Ramos (cell line): ENCODE data around the gene CACNA1E.

Source experiments
- in situ Hi-C: fragments of 300-500 bp; cut with MboI; formaldehyde crosslinking; loops from one replicate; pipeline ENCODE4 v1.14.3; 2022; ENCODE audit warnings: low sequenced_read_pairs; ENCODE audit not compliant: unreplicated experiment

The CACNA1E gene

DNA sequence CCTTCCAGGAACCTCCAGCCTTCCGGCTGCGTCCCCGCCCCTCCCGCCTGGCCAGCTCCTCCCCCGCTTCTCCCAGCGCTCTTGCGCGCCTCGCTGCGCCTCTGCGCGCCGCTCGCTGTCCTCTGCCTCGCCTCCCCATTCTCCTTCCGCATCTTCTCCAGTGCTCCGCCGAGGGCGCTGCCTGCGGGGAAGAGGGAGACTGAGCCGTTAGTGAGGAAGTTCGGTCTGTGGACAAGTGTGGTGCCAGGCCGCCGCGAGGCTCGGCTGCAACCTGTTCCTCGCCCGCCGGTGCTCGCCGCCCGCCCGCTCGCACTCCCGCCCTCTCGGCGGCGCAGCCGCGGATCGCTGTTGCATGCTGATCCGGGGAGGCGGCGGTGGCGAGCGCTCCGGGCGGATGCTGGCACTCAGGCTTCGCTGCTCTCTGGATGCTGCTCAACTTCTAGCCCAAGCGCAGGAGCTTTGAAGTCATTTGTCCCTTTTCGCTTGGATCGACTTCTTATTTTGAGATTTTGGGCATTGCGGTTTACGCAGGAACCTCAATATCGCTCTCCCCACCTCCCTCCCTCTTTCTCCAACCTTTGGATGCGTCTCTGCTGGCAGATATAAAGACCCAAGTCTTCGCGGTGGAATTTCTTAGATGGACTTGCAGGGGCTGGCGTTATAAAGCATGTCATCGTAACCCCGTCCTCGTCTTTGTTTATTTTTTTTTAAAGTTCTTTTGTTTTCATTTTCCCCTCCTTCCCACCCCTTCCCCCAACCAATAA is 614 bp upstream of the CACNA1E start:
- in situ Hi-C loops, result loop anchor here (25.0 kb wide), 1 partner anchor 455 kb away; no protein-coding TSS in a partner anchor

DNA sequence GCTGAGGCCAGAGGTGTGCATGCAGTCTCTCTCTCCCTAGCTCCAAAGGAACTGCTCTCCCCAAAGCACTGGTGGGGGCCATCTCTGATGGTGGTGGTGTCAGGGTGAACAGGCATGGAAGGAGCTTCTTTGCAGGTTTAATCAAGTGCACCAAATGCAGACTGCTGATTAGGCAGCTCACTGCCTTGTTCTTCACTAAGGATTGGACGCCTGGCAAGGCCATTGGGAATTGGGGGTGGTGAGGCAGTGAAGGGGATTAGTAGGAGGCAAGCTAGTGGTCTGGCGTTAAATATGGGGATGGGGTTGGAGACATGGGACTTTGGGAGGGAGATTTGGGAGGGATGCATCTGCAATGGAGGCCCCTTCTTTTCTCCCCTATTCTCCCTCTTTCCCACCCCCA is 1.5 kb downstream of the CACNA1E start:
- in situ Hi-C loops, result loop anchor here (25.0 kb wide), 1 partner anchor 452 kb away; no protein-coding TSS in a partner anchor

DNA sequence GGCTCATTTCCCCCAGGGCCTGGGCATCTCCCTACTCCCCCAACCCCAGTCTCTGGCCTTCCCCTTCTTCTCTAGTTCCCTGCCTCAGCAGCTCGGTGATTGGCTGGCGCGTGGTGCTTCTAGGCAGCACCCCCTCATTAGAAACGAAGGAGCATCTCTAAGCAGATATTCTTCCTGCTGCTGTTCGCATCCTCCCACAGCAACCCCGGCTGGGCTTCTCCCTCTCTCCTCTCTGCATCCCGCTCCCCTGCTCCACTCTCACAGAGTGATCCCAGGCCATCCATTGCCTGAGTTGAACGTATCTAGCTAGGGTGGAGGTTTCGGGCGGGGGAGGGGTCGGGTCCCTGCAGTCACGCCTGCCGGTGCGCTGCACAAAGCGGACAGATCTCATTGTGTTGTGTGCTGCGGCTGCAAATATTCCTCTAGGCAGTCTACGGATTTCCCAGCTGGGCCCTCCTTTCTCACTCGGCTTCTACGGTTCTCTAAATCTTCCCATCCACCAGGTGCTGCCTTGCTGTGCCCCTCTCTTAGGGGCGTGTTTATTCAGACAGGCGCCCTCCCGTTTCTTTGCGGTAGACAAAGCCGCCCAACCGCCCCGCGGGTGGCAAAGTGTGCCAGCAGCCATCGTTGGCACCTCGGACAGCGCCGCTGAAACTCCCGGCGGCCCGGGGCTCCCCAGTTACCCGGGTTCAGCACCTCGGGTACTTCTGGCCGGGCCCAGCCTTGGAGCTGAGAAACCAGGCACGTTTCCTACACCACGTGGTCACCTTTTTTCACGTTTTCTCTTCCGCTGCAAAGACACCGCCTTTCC is 2.2 kb downstream of the CACNA1E start:
- in situ Hi-C loops, result loop anchor here (25.0 kb wide), 1 partner anchor 452 kb away; no protein-coding TSS in a partner anchor

GRCh38 chr1:181486098-181486420 is 2.7 kb downstream of the CACNA1E start:
- in situ Hi-C loops, result loop anchor here (25.0 kb wide), 1 partner anchor 451 kb away; no protein-coding TSS in a partner anchor

DNA sequence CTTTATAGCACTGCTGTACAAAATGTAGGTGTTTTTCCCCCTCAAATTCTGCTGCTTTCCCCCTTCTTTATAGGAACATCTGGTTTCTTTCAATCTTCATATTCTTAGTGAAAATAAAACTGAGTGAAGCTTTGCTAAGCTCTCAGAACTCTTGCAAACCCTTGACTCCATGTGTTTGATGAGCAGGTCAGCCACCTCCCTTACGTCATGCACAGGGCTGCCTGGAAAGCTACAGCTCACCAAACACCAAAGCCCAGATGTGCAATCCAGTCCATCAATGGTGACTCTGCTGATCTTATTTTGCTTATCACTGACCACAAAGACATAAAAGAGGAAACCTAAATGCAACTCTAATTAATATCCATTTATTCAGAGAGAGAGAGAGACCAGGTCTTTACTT is 5.5 kb downstream of the CACNA1E start:
- in situ Hi-C loops, result loop anchor here (25.0 kb wide), 1 partner anchor 448 kb away; no protein-coding TSS in a partner anchor

- in situ Hi-C loops, result loop anchor here (25.0 kb wide), 1 partner anchor 447 kb away; no protein-coding TSS in a partner anchor
Observed at GRCh38 chr1:181490276-181490675, 7.0 kb downstream of the CACNA1E start.

GRCh38 chr1:181490740-181491712 is 7.7 kb downstream of the CACNA1E start:
- in situ Hi-C loops, result loop anchor here (25.0 kb wide), 1 partner anchor 446 kb away; no protein-coding TSS in a partner anchor

GRCh38 chr1:181493166-181493565 is 9.8 kb downstream of the CACNA1E start:
- in situ Hi-C loops, result loop anchor here (25.0 kb wide), 1 partner anchor 444 kb away; no protein-coding TSS in a partner anchor

- in situ Hi-C loops, result loop anchor here (25.0 kb wide), 1 partner anchor 443 kb away; no protein-coding TSS in a partner anchor
Observed at GRCh38 chr1:181493885-181494284, 10.6 kb downstream of the CACNA1E start.

DNA sequence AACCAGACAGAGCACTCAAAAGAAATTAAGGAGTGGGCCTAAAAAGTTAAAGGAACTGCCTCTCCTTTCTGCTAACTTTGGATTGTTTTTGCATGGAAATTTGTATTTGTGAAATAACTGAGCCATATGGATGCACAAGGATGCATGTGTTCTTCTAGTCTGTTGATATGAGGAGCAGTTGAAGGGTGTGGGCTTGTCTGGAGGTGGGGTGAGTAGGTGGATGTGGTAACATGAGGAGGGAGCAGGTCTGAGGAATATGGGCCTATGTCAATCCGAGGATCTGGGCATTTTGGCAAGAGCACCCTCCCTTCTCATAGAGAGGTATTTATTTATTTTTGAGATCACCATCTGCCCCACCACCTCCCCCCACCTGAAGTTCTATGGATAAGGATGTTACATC is 13.4 kb downstream of the CACNA1E start:
- in situ Hi-C loops, result loop anchor here (25.0 kb wide), 1 partner anchor 441 kb away; no protein-coding TSS in a partner anchor

GRCh38 chr1:181497870-181498269 is 14.6 kb downstream of the CACNA1E start:
- in situ Hi-C loops, result loop anchor here (25.0 kb wide), 1 partner anchor 439 kb away; no protein-coding TSS in a partner anchor

DNA sequence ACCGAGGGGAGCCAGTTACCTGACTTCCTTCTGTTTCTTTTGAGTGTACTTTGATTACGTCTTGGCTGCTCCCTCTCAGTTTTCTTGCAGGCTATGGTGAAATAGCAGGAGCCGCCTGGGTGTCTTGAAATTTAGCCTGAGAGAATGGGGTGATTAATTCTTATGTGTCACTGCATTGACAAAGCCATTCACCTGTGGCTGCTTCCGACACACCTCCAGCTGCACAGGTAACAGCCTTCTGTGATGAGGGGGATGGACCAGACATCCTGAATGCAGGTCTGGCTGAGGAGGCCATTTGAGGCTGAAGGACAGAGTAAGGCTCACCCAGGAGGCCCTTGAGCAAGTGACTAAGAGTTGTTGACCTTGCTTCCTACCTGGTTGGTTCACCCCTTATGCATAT is 16.5 kb downstream of the CACNA1E start:
- in situ Hi-C loops, result loop anchor here (25.0 kb wide), 1 partner anchor 437 kb away; no protein-coding TSS in a partner anchor

DNA sequence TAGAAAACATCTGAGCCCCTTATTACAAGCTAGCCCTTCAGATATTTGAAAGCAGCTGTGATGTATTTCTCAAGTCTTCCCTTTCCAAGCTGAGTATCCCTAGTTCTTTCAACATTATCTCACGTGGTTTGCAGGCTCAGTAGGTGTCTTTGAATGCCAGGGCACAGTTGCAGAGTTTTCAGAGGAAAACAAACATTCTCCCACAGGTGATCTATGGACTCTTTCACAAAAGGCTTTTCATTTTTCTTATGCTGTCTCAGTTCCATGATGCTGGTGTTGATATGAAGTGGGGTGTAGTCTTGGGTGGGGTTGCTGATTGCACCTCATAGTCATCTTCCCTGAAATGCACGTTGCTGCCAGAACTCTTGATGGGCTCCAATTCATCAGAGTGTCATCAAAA is 17.3 kb downstream of the CACNA1E start:
- in situ Hi-C loops, result no loop called here

- in situ Hi-C loops, result no loop called here
Observed at GRCh38 chr1:181501612-181502011, 18.3 kb downstream of the CACNA1E start.

GRCh38 chr1:181503171-181503810 is 20.0 kb downstream of the CACNA1E start:
- in situ Hi-C loops, result no loop called here

DNA sequence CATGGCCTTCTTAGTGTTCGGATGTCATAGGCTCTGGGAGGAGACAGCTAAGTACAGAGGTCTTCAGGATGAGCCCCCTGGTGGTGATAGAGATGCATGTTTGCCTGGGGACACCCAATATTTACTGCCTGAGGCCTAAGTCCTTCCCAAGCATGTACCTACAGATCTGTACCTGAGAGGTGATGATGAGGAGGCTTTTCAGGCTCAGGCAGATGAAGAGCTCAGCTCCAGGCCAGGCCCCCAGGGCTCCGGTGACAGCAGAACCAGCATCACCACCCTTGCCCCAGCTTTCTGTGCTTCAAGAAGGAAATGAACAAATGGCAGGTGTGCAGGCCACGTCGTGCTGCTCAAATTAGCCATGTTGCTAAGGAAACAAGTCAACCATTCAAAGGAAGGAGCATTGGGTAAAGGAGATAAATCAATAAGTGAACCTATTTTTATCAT is 21.1 kb downstream of the CACNA1E start:
- in situ Hi-C loops, result no loop called here

DNA sequence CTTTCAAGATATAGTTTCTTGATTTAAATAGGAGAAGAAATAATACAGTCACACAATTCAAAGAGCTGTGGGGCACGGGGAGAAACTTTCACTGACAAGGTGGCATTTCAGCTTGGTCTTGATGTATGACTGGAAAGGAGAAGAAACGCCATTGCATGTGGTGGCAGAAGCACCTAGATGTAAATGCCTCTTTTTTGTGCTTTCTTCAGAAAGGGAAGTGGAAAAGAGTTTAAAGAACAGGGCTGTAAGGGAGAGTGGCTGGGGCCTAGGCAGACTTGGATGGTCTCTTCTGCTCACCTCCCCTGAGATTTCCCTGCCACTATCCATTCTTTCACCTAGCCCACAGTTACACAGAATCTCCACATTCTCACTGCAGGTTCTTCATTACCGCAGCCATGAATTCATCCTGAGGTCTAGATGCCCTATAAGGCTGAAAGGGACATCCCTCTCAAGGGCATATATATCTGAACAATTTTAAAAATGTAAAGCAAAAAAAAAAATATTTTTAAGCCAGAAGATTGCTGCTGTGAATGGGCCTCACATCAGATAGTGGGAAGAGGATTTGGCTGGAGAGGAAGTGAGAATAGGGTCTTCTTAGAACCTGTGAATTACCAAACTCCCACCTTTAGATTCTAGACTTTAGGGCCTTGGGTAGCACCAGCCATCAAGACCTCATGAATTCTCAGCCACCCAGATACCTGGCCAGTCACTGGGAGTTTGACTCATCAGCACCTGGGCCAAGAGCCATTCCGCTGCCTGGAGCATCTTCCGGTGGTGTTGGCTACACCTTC is 23.4 kb downstream of the CACNA1E start:
- in situ Hi-C loops, result no loop called here

- in situ Hi-C loops, result no loop called here
Observed at GRCh38 chr1:181508486-181509165, 25.3 kb downstream of the CACNA1E start.
